HEK293 (cell line): Measurements from ENCODE around the gene WNT7A.

Experiments
- CTCF ChIA-PET: fragments of 350-600 bp; formaldehyde crosslinking; extraction: SDS; loops from one replicate; lab custom pipeline; 2021; ENCODE audit warnings: antibody characterized with exemption; lab: Yijun Ruan, JAX
- POLR2A ChIA-PET: fragments of 300-600 bp; formaldehyde crosslinking; extraction: SDS; loops from one replicate; lab custom pipeline; 2020; ENCODE audit warnings: antibody characterized with exemption, inconsistent platforms; lab: Yijun Ruan, JAX
- H3K27ac ChIP-seq: fragments of 200-500 bp; sonication (Bioruptor generic); 2 replicates; pipeline ENCODE4 v1.5.1; 2014; ENCODE audit warnings: low read depth, low read length, control low read depth, inconsistent platforms; ENCODE audit errors: extremely low read depth
- H3K36me3 ChIP-seq, 2 experiments: fragments of 200-500 bp in 1 of 2; sonication (Bioruptor generic) in 1 of 2; 1 replicate in 1 of 2; 2 replicates in 1 of 2; pipeline ENCODE4 v1.5.1; 2014 to 2017; ENCODE audit warnings: inconsistent platforms in 2 of 2, low read length in 2 of 2; ENCODE audit not compliant: control insufficient read depth in 2 of 2, insufficient read depth in 1 of 2
- H3K4me1 ChIP-seq: fragments of 200-500 bp; sonication (Bioruptor generic); 2 replicates; pipeline ENCODE4 v1.5.1; 2014; ENCODE audit warnings: mild to moderate bottlenecking, low read length, inconsistent platforms; ENCODE audit not compliant: control insufficient read depth, insufficient read depth
- H3K4me3 ChIP-seq: 2 replicates; pipeline ENCODE4 v1.5.1; 2011; ENCODE audit warnings: low read depth, mild to moderate bottlenecking, control low read depth, low read length, moderate library complexity
- H3K9me3 ChIP-seq: fragments of 200-500 bp; sonication (Bioruptor generic); 2 replicates; pipeline ENCODE4 v1.5.1; 2014; ENCODE audit warnings: low read depth, low read length, inconsistent platforms; ENCODE audit not compliant: control insufficient read depth, insufficient read depth
- GLIS1 ChIP-seq: fragments of 450-650 bp; formaldehyde crosslinking; IDR thresholded peaks from 2 replicates; pipeline ENCODE4 v1.5.1; 2016; ENCODE audit warnings: missing biosample characterization, missing genetic modification characterization
- HOXA7 ChIP-seq: sonication (generic); formaldehyde crosslinking; IDR thresholded peaks from 2 replicates; pipeline ENCODE4 v1.8.1; 2022; ENCODE audit warnings: missing genetic modification reagents, borderline replicate concordance
- KLF8 ChIP-seq: fragments of 450-650 bp; formaldehyde crosslinking; IDR thresholded peaks from 2 replicates; pipeline ENCODE4 v1.5.1; 2016; ENCODE audit warnings: missing biosample characterization, missing genetic modification characterization
- REPIN1 ChIP-seq: fragments of 450-650 bp; formaldehyde crosslinking; IDR thresholded peaks from 2 replicates; pipeline ENCODE4 v1.5.1; 2017; ENCODE audit warnings: missing biosample characterization, missing genetic modification characterization, low read depth
- ZEB2 ChIP-seq: fragments of 450-650 bp; formaldehyde crosslinking; IDR thresholded peaks from 2 replicates; pipeline ENCODE4 v1.5.1; 2016; ENCODE audit warnings: missing biosample characterization, missing genetic modification characterization
- ZNF133 ChIP-seq: fragments of 450-650 bp; formaldehyde crosslinking; IDR thresholded peaks from 2 replicates; pipeline ENCODE4 v1.5.1; 2016; ENCODE audit warnings: missing biosample characterization, missing genetic modification characterization
- ZNF2 ChIP-seq: fragments of 450-650 bp; formaldehyde crosslinking; IDR thresholded peaks from 2 replicates; pipeline ENCODE4 v1.5.1; 2016; ENCODE audit warnings: missing biosample characterization, missing genetic modification characterization
- ZNF211 ChIP-seq: fragments of 450-650 bp; formaldehyde crosslinking; IDR thresholded peaks from 2 replicates; pipeline ENCODE4 v1.5.1; 2016; ENCODE audit warnings: low read depth, missing biosample characterization, missing genetic modification characterization
- ZNF510 ChIP-seq: fragments of 450-650 bp; formaldehyde crosslinking; IDR thresholded peaks from 2 replicates; pipeline ENCODE4 v1.5.1; 2018; ENCODE audit warnings: mild to moderate bottlenecking, missing genetic modification characterization, missing biosample characterization; ENCODE audit not compliant: insufficient replicate concordance
- ZNF514 ChIP-seq: fragments of 450-650 bp; formaldehyde crosslinking; IDR thresholded peaks from 2 replicates; pipeline ENCODE4 v1.5.1; 2016; ENCODE audit warnings: missing biosample characterization, missing genetic modification characterization
- ZNF610 ChIP-seq: fragments of 450-650 bp; formaldehyde crosslinking; IDR thresholded peaks from 2 replicates; pipeline ENCODE4 v1.5.1; 2016; ENCODE audit warnings: missing biosample characterization, missing genetic modification characterization, borderline replicate concordance
- ZNF660 ChIP-seq: fragments of 450-650 bp; IDR thresholded peaks from 2 replicates; pipeline ENCODE4 v1.5.1; 2018; ENCODE audit warnings: missing biosample characterization, mild to moderate bottlenecking, missing genetic modification characterization
- ZNF76 ChIP-seq: fragments of 450-650 bp; formaldehyde crosslinking; IDR thresholded peaks from 2 replicates; pipeline ENCODE4; 2016; ENCODE audit warnings: low read depth, missing biosample characterization, missing genetic modification characterization, borderline replicate concordance
- ZNF776 ChIP-seq: fragments of 450-650 bp; formaldehyde crosslinking; IDR thresholded peaks from 2 replicates; pipeline ENCODE4 v1.5.0; 2017; ENCODE audit warnings: missing biosample characterization, missing genetic modification characterization, borderline replicate concordance
- TF ChIP-seq, protein P1 (sequence below): fragments of 450-650 bp; formaldehyde crosslinking; IDR thresholded peaks from 2 replicates; pipeline ENCODE4 v1.5.1; 2017; ENCODE audit warnings: missing biosample characterization, missing genetic modification characterization
- TF ChIP-seq, protein P2 (sequence below): fragments of 450-650 bp; formaldehyde crosslinking; IDR thresholded peaks from 2 replicates; pipeline ENCODE4 v1.5.0; 2017; ENCODE audit warnings: missing biosample characterization, missing genetic modification characterization, borderline replicate concordance
- TF ChIP-seq, protein P3 (sequence below): fragments of 450-650 bp; formaldehyde crosslinking; IDR thresholded peaks from 2 replicates; pipeline ENCODE4 v1.5.1; 2016; ENCODE audit warnings: missing biosample characterization, missing genetic modification characterization
- TF ChIP-seq, protein P4 (sequence below): fragments of 450-650 bp; IDR thresholded peaks from 2 replicates; pipeline ENCODE4 v1.5.1; 2018; ENCODE audit warnings: missing biosample characterization, missing genetic modification characterization
- TF ChIP-seq, protein P5 (sequence below): fragments of 450-650 bp; formaldehyde crosslinking; IDR thresholded peaks from 2 replicates; pipeline ENCODE4 v1.5.1; 2016; ENCODE audit warnings: missing biosample characterization, missing genetic modification characterization
- TF ChIP-seq, protein P6 (sequence below): fragments of 450-650 bp; formaldehyde crosslinking; IDR thresholded peaks from 2 replicates; pipeline ENCODE4 v1.5.1; 2017; ENCODE audit warnings: missing biosample characterization, missing genetic modification characterization

The WNT7A gene

DNA sequence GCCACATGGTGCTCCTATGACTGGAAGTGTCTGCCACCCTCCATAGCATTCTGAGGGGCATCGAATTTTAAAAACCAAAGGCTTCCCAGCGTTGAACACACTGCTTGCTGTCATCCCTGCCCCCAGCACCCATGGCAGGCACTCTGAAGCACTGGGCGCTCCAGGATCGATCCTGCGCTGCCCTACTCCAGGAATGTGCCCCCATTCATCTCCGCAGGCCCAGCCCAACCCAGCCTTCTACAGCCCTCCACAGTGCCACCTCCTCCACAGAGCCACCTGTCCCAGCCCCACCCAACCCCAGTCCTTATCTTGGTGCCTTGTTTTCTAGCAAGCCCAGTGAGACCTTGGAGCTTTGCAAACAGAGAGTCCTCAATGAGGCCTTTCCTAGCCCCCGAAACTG, 52.2 kb downstream of the WNT7A start:
- POLR2A ChIA-PET: no interaction called here
- TF ChIP-seq ZNF514 (no peak), ZNF510 (tag by site-specific recombination) (no peak), ZEB2 (tag by site-specific recombination) (no peak), ZNF776 (no peak), REPIN1 (tag by site-specific recombination) (no peak)
- TF ChIP-seq, protein P1, sequence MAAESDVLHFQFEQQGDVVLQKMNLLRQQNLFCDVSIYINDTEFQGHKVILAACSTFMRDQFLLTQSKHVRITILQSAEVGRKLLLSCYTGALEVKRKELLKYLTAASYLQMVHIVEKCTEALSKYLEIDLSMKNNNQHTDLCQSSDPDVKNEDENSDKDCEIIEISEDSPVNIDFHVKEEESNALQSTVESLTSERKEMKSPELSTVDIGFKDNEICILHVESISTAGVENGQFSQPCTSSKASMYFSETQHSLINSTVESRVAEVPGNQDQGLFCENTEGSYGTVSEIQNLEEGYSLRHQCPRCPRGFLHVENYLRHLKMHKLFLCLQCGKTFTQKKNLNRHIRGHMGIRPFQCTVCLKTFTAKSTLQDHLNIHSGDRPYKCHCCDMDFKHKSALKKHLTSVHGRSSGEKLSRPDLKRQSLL (tag by site-specific recombination): no peak
- TF ChIP-seq, protein P2, sequence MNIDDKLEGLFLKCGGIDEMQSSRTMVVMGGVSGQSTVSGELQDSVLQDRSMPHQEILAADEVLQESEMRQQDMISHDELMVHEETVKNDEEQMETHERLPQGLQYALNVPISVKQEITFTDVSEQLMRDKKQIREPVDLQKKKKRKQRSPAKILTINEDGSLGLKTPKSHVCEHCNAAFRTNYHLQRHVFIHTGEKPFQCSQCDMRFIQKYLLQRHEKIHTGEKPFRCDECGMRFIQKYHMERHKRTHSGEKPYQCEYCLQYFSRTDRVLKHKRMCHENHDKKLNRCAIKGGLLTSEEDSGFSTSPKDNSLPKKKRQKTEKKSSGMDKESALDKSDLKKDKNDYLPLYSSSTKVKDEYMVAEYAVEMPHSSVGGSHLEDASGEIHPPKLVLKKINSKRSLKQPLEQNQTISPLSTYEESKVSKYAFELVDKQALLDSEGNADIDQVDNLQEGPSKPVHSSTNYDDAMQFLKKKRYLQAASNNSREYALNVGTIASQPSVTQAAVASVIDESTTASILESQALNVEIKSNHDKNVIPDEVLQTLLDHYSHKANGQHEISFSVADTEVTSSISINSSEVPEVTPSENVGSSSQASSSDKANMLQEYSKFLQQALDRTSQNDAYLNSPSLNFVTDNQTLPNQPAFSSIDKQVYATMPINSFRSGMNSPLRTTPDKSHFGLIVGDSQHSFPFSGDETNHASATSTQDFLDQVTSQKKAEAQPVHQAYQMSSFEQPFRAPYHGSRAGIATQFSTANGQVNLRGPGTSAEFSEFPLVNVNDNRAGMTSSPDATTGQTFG (tag by site-specific recombination): no peak
- TF ChIP-seq, protein P3, sequence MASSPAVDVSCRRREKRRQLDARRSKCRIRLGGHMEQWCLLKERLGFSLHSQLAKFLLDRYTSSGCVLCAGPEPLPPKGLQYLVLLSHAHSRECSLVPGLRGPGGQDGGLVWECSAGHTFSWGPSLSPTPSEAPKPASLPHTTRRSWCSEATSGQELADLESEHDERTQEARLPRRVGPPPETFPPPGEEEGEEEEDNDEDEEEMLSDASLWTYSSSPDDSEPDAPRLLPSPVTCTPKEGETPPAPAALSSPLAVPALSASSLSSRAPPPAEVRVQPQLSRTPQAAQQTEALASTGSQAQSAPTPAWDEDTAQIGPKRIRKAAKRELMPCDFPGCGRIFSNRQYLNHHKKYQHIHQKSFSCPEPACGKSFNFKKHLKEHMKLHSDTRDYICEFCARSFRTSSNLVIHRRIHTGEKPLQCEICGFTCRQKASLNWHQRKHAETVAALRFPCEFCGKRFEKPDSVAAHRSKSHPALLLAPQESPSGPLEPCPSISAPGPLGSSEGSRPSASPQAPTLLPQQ: no peak
- H3K4me3 ChIP-seq: no peak overlapping the region
- no peaks in the 10 kb centered on the region for H3K4me1 ChIP-seq
- no peaks in the 10 kb centered on the region for H3K9me3 ChIP-seq
- CTCF ChIA-PET: interaction anchor here (0.6 kb wide), 1 partner anchor 9 kb away, joined by 4 read pairs; no protein-coding TSS in a partner anchor
- no peak overlapping the region for H3K27ac ChIP-seq
- H3K36me3 ChIP-seq: no peaks in the 10 kb centered on the region

DNA sequence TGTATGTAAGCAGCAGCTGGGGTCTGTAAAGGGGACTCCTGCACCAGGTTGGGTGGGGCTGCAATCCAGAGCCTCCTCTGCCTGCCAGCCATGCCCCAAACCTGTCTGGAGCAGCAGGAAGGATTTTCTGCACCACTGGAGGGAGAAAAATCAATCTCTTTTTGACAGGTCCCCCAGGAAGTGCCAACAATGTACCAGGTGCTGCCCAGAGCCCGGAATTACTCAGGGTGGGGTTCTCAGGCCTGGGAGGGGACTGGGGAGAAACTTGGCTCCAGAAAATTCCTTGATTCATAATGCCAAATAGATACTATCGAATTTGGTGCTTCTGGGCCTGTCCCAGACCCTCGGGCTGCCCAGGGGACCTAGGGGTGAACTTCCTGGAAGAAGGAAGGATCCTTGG, 52.6 kb downstream of the WNT7A start:
- no peaks in the 10 kb centered on the region for H3K9me3 ChIP-seq
- H3K4me3 ChIP-seq: no peak overlapping the region
- no peaks in the 10 kb centered on the region for H3K36me3 ChIP-seq
- CTCF ChIA-PET: interaction anchor here (0.6 kb wide), 1 partner anchor 9 kb away, joined by 4 read pairs; no protein-coding TSS in a partner anchor
- TF ChIP-seq KLF8 (tag by site-specific recombination): no peak
- TF ChIP-seq GLIS1: peak; percentile 49
- no peak overlapping the region for H3K27ac ChIP-seq
- POLR2A ChIA-PET: no interaction called here
- no peaks in the 10 kb centered on the region for H3K4me1 ChIP-seq

DNA sequence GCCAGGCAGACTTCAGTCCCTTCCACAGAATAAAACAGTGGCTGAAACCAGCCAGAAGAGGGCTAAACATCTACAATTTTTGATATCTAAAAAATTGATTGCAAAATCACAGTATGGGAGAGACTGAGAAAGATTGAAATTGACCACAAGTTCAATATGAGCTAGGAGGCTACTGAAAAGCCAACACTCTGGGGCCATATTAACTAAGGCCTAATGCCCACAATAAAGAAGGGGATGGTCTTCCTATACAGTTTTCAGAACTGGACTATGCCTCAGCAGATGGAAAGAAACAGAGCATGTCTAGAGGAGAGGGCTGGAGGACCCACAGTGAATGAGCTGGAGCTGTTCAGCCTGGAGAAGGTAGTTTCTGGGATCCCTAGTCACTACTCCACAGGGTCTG, 53.2 kb downstream of the WNT7A start:
- ChIA-PET CTCF (interaction anchor here (0.9 kb wide), 1 partner anchor 23 kb away, joined by 3 read pairs; no protein-coding TSS in a partner anchor), POLR2A (no interaction called here)
- Histone ChIP-seq H3K36me3 (no peaks in the 10 kb centered on the region), H3K9me3 (no peaks in the 10 kb centered on the region), H3K27ac (no peak overlapping the region), H3K4me3 (no peak overlapping the region), H3K4me1 (no peaks in the 10 kb centered on the region)
- TF ChIP-seq ZNF211 (tag by site-specific recombination) (no peak), HOXA7 (CRISPR knock-in tag) (no peak), ZNF76 (no peak), ZNF2 (tag by site-specific recombination) (no peak), ZNF133 (tag by site-specific recombination) (no peak), ZNF660 (tag by site-specific recombination) (no peak), ZNF610 (tag by site-specific recombination) (no peak)
- TF ChIP-seq, protein P4, sequence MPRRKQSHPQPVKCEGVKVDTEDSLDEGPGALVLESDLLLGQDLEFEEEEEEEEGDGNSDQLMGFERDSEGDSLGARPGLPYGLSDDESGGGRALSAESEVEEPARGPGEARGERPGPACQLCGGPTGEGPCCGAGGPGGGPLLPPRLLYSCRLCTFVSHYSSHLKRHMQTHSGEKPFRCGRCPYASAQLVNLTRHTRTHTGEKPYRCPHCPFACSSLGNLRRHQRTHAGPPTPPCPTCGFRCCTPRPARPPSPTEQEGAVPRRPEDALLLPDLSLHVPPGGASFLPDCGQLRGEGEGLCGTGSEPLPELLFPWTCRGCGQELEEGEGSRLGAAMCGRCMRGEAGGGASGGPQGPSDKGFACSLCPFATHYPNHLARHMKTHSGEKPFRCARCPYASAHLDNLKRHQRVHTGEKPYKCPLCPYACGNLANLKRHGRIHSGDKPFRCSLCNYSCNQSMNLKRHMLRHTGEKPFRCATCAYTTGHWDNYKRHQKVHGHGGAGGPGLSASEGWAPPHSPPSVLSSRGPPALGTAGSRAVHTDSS (tag by site-specific recombination): no peak
- TF ChIP-seq, protein P5, sequence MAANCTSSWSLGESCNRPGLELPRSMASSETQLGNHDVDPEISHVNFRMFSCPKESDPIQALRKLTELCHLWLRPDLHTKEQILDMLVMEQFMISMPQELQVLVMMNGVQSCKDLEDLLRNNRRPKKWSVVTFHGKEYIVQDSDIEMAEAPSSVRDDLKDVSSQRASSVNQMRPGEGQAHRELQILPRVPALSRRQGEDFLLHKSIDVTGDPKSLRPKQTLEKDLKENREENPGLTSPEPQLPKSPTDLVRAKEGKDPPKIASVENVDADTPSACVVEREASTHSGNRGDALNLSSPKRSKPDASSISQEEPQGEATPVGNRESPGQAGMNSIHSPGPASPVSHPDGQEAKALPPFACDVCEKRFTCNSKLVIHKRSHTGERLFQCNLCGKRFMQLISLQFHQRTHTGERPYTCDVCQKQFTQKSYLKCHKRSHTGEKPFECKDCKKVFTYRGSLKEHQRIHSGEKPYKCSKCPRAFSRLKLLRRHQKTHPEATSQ: no peak
- TF ChIP-seq, protein P6, sequence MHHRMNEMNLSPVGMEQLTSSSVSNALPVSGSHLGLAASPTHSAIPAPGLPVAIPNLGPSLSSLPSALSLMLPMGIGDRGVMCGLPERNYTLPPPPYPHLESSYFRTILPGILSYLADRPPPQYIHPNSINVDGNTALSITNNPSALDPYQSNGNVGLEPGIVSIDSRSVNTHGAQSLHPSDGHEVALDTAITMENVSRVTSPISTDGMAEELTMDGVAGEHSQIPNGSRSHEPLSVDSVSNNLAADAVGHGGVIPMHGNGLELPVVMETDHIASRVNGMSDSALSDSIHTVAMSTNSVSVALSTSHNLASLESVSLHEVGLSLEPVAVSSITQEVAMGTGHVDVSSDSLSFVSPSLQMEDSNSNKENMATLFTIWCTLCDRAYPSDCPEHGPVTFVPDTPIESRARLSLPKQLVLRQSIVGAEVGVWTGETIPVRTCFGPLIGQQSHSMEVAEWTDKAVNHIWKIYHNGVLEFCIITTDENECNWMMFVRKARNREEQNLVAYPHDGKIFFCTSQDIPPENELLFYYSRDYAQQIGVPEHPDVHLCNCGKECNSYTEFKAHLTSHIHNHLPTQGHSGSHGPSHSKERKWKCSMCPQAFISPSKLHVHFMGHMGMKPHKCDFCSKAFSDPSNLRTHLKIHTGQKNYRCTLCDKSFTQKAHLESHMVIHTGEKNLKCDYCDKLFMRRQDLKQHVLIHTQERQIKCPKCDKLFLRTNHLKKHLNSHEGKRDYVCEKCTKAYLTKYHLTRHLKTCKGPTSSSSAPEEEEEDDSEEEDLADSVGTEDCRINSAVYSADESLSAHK (tag by site-specific recombination): no peak
